Calu3 (cell line): ENCODE results near the gene USP15. TPM values are rescaled to one million over a fixed set of nuclear protein-coding genes. Genes with fewer than 3 reads are reported as not detected.

ENCODE experiments used
- BruUV-seq: library from RNA; stranded (reverse); fragments of 400-500 nt; replicated peaks from 2 replicates; lab custom pipeline; 2021; lab: Mats Ljungman, UMichigan
- CTCF ChIA-PET: fragments of 300-600 bp; sonication (Branson Sonifier 250); formaldehyde crosslinking; loops from one replicate; lab custom pipeline; 2022; ENCODE audit warnings: antibody characterized with exemption; lab: Charles Lee
- DNase-seq: peaks from one replicate; pipeline ENCODE4 v3.0.0; 2022
- H3K27ac Mint-ChIP-seq: one replicate; pipeline ENCODE4 v1.8.0; 2022; ENCODE audit warnings: mixed read lengths; ENCODE audit not compliant: unreplicated experiment
- H3K27me3 Mint-ChIP-seq: one replicate; pipeline ENCODE4 v1.8.0; 2022; ENCODE audit warnings: mixed read lengths; ENCODE audit not compliant: unreplicated experiment
- H3K36me3 Mint-ChIP-seq: one replicate; pipeline ENCODE4 v1.8.0; 2022; ENCODE audit warnings: mild to moderate bottlenecking, moderate library complexity, mixed read lengths; ENCODE audit not compliant: insufficient read depth, unreplicated experiment
- H3K4me1 Mint-ChIP-seq: one replicate; pipeline ENCODE4 v1.8.0; 2022; ENCODE audit warnings: mild to moderate bottlenecking, low read depth, mixed read lengths; ENCODE audit not compliant: unreplicated experiment
- H3K4me3 Mint-ChIP-seq: one replicate; pipeline ENCODE4 v1.8.0; 2022; ENCODE audit warnings: mild to moderate bottlenecking, low read depth, moderate library complexity, mixed read lengths; ENCODE audit not compliant: unreplicated experiment
- H3K9me3 Mint-ChIP-seq: one replicate; pipeline ENCODE4 v1.8.0; 2022; ENCODE audit warnings: low read depth, mixed read lengths; ENCODE audit not compliant: unreplicated experiment
- CTCF ChIP-seq: fragments of 200-600 bp; IDR thresholded peaks from one replicate; pipeline ENCODE4 v1.8.0; 2022; ENCODE audit warnings: antibody characterized with exemption; ENCODE audit not compliant: unreplicated experiment
- intact Hi-C: fragments of 100-400 bp; cut with micrococcal nuclease; formaldehyde crosslinking; loops from one replicate; pipeline ENCODE4 v1.10.0; 2022; ENCODE audit not compliant: unreplicated experiment
- total RNA-seq: library from RNA; stranded (reverse); gene quantifications from 2 replicates; pipeline ENCODE4 v1.2.3, GENCODE V29; 2022

The USP15 gene
- total RNA-seq, 1 experiment from 2014 or later: 66.1 TPM

GRCh38 chr12:62250671-62251608, 9.3 kb upstream of the USP15 start:
- Mint-ChIP-seq H3K36me3 (no peaks in the 10 kb centered on the region), H3K9me3 (no peaks in the 10 kb centered on the region), H3K27ac (no peak overlapping the region), H3K27me3 (no peaks in the 10 kb centered on the region), H3K4me3 (no peak overlapping the region), H3K4me1 (no peaks in the 10 kb centered on the region)
- TF ChIP-seq CTCF: no peak
- CTCF ChIA-PET: no interaction called here
- DNase-seq: no peak
- BruUV-seq: no TSS peak
- intact Hi-C loops: no loop called here

DNA sequence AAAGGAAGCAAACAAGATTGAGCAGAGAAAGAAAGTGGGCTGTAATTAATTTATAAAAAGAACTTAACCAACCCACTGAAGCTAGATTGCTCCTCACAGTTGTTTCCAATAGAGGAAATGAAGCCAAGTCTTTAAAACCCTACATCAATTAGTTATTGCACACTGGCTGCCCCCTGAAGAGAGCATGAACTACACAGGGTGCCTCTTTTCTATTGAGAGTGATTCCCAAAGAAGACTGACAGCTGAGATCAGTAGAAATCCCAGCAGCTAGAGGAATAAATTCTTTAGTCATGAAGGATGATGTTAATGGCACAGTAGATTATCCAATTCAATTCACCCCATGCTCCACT, 8.6 kb upstream of the USP15 start:
- Mint-ChIP-seq H3K4me3 (no peak overlapping the region), H3K27me3 (no peaks in the 10 kb centered on the region), H3K9me3 (no peaks in the 10 kb centered on the region), H3K36me3 (no peaks in the 10 kb centered on the region), H3K4me1 (no peaks in the 10 kb centered on the region), H3K27ac (no peak overlapping the region)
- no peak for TF ChIP-seq CTCF
- DNase-seq: no peak
- intact Hi-C loops: no loop called here
- CTCF ChIA-PET: no interaction called here
- no TSS peak for BruUV-seq

- CTCF ChIA-PET: no interaction called here
- Mint-ChIP-seq H3K27ac (no peak overlapping the region), H3K27me3 (no peaks in the 10 kb centered on the region), H3K9me3 (no peaks in the 10 kb centered on the region), H3K4me1 (no peaks in the 10 kb centered on the region), H3K36me3 (no peaks in the 10 kb centered on the region), H3K4me3 (no peak overlapping the region)
- intact Hi-C loops: no loop called here
- no peak for TF ChIP-seq CTCF
- no TSS peak for BruUV-seq
- DNase-seq: no peak
These were observed 7.6 kb upstream of the USP15 start for GRCh38 chr12:62252576-62252975.

DNA sequence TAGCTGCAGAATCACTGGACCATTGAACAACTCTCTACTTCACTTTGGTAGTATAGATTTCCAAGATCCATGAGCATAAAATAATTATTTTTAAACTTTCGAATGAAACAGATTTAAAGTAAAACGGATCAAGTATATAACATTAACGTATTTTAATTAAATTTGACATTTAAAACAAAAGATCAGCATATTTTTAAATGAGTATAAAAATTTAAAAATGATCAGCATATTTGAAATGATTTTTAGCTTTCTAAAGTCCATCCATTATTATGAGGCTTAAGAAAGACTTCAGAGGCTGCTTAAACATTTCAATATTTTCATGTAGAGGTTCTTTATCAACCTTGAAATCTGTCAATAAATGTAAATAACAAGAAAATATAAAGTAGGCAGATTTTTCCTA, 5.2 kb upstream of the USP15 start:
- Mint-ChIP-seq H3K27me3 (no peaks in the 10 kb centered on the region), H3K36me3 (peaks cover 12% of the 10 kb centered on the region), H3K9me3 (no peaks in the 10 kb centered on the region), H3K27ac (no peak overlapping the region), H3K4me3 (no peak overlapping the region), H3K4me1 (no peaks in the 10 kb centered on the region)
- TF ChIP-seq CTCF: no peak
- no TSS peak for BruUV-seq
- DNase-seq: no peak
- CTCF ChIA-PET: no interaction called here
- intact Hi-C loops: no loop called here
